GM12873 (cell line): Measurements from ENCODE around the gene MRC2.

Experiments used
- TF ChIP-seq, protein P1 (sequence below): IDR thresholded peaks from 2 replicates; pipeline ENCODE4 v1.5.1; 2012; ENCODE audit warnings: low read depth, mild to moderate bottlenecking, moderate library complexity, low read length, control low read depth; ENCODE audit not compliant: insufficient read depth; ENCODE audit errors: missing control alignments

MRC2 gene

GRCh38 chr17:62670202-62670821 lies 42.8 kb downstream of the MRC2 start:
- TF ChIP-seq, protein P1, sequence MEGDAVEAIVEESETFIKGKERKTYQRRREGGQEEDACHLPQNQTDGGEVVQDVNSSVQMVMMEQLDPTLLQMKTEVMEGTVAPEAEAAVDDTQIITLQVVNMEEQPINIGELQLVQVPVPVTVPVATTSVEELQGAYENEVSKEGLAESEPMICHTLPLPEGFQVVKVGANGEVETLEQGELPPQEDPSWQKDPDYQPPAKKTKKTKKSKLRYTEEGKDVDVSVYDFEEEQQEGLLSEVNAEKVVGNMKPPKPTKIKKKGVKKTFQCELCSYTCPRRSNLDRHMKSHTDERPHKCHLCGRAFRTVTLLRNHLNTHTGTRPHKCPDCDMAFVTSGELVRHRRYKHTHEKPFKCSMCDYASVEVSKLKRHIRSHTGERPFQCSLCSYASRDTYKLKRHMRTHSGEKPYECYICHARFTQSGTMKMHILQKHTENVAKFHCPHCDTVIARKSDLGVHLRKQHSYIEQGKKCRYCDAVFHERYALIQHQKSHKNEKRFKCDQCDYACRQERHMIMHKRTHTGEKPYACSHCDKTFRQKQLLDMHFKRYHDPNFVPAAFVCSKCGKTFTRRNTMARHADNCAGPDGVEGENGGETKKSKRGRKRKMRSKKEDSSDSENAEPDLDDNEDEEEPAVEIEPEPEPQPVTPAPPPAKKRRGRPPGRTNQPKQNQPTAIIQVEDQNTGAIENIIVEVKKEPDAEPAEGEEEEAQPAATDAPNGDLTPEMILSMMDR: no peak

- TF ChIP-seq, protein P1: no peak
Observed at GRCh38 chr17:62671553-62671952, 44.1 kb downstream of the MRC2 start.

DNA sequence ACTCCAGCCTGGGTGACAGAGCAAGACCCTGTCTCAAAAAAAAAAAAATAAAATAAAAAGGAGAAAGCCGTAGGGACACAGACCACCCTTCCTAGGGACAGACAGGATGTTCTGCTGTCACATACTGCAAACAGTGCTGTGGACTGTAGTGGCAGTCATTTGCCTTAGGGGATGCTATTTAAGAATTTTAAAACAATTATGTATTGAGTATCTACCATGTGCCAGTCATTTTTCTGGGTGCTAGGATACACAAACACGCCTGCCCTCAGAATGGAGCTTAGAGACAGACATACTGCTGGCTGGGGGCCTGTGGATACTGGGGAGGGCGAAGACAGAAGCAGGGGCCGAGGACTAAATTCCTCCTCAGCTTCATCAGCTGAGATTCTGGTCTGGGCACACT lies 45.5 kb downstream of the MRC2 start:
- TF ChIP-seq, protein P1: no peak

DNA sequence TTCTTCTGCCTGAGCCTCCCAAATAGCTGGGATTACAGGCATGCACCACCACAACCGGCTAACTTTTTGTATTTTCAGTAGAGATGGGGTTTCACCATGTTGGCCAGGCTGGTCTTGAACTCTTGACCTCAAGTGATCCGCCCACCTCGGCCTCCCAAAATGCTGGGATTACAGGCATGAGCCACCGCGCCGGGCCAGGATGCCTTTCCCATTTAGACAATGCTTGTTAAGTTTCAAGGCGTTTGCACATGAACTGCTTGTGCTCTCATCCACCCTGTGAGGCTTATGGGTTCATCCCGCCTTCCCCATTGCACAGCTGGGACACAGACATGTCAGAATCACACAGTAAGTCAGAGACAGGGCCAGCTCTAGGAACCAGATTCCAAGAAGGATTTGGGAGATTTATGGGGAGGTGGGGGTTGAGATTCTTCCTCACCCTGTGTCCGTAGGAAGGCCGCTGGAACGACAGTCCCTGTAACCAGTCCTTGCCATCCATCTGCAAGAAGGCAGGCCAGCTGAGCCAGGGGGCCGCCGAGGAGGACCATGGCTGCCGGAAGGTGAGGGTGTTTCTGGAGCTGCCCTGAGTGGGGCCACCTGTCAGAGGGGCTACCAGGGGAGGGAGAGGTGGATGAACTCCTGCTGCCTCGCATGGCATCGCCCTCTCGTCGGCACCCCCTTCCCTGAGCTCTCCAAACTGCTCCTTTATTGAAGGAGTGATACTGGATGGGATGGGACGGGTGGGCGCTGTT lies 46.3 kb downstream of the MRC2 start:
- TF ChIP-seq, protein P1: no peak

DNA sequence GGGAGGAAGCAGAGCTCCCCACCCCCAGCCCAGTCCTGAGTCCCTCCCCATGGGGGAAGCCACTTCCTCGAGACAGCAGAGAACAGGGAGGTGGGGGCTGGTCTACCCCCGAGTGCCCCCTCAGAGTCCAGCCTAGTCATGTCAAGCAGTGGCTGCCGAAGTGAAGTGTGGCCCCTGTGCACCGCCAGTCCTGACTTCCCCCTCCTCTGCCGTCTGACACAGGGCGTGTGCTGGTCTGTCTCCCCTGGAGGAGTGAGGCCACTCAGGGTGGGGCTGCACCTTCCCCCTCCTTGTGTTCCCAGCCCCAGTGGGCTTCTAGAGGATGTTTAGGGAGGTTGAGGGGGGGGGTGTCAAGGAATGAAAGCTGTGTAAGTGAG lies 46.9 kb downstream of the MRC2 start:
- TF ChIP-seq, protein P1: no peak

DNA sequence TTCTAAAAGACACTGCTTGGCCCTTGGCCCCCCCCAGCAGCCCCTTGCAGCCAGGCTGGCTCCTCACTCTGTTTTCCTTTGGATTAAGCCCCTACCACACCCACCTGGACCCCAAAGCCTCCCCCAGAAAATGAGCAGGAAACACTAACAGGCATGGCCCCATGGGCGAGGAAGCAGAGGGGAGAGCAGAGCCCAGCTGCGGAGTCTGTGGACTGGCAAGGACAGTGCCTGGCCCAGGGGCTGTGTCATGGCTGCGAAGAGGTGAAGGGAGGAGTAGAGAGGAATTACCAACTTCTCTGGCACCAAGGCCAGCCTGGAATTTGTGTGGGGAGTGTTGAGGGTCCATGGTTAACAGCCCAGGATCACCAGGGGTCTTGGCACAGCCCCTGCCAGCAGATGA lies 47.4 kb downstream of the MRC2 start:
- TF ChIP-seq, protein P1: no peak

DNA sequence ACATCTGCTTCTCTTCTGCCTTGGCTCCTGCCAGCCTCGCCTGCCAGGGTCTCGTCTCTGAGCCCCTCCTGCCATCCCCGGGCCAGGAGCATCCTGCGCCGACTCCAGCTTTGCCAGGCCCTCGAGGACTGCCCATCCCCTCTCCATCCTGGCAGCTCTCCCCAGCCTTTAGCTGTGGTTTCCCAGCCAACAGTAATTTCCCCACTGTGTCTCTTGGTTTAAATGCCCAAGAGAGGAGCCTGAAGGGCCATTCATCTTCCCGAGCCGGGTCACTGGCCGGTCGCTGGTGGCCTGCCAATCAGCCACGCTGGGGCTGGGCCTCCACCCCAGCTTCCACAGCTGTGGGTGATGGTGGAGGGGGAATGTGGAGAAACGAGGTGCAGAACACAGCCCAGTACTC lies 47.8 kb downstream of the MRC2 start:
- TF ChIP-seq, protein P1: no peak
